Measurements from ENCODE around the gene HES2.
"Not testable (repeated sequence)": the region's sequence is repeated elsewhere in the genome, so short reads cannot be mapped to it uniquely, and the experiment has no call there.

- not testable (repeated sequence) for TF ChIP-seq POLR2A (conservative IDR thresholded peaks at IDR 0.05); WHSC1 (IDR thresholded peaks at IDR 0.05; ENCODE audit: low read length)
Measured at GRCh38 chr1:6453895-6454855, 34.5 kb upstream of the HES2 start.

All from K562 (cell line).